TTC549 (cell line): ENCODE measurements around the gene EBPL.
A peak's percentile ranks its signal among the peaks of the same experiment; 100 is the strongest.

ENCODE experiments used
- FAIRE-seq: peaks from 2 replicates; lab custom pipeline; 2012; peaks lifted over from hg19 to GRCh38; lab: Jason Lieb, UNC

Gene EBPL

GRCh38 chr13:49690995-49691784 is at the start of gene EBPL:
Gene EBPL, minus strand, starts transcription at chr13:49691486. Its CDS starts 62 bp downstream, at chr13:49691424.
- FAIRE-seq, result no peak

GRCh38 chr13:49740870-49741269 is 49.6 kb upstream of the EBPL start:
- FAIRE-seq, result no peak

GRCh38 chr13:49739498-49740187 is 48.4 kb upstream of the EBPL start:
- FAIRE-seq, result no peak

GRCh38 chr13:49733181-49733951 is 42.1 kb upstream of the EBPL start:
- no peak for FAIRE-seq

GRCh38 chr13:49731766-49732165 is 40.5 kb upstream of the EBPL start:
- no peak for FAIRE-seq

- FAIRE-seq, result no peak
These were observed 25.3 kb upstream of the EBPL start for GRCh38 chr13:49716615-49717014.

- peak; percentile 69 for FAIRE-seq
These were observed 23.5 kb upstream of the EBPL start for GRCh38 chr13:49714757-49715156.

GRCh38 chr13:49711218-49711863 is 20.1 kb upstream of the EBPL start:
- FAIRE-seq, result no peak

GRCh38 chr13:49704264-49704663 is 13.0 kb upstream of the EBPL start:
- FAIRE-seq, result peak; percentile 56

- no peak for FAIRE-seq
These were observed 10.2 kb upstream of the EBPL start for GRCh38 chr13:49701491-49701890.

GRCh38 chr13:49697468-49697867 is 6.2 kb upstream of the EBPL start:
- FAIRE-seq, result no peak

GRCh38 chr13:49694446-49694845 is 3.2 kb upstream of the EBPL start:
- FAIRE-seq, result no peak

GRCh38 chr13:49693877-49694276 is 2.6 kb upstream of the EBPL start:
- no peak for FAIRE-seq

- FAIRE-seq, result no peak
These were observed 2.0 kb upstream of the EBPL start for GRCh38 chr13:49693191-49693733.

- FAIRE-seq, result no peak
These were observed 922 bp downstream of the EBPL start for GRCh38 chr13:49690133-49690994.

- FAIRE-seq, result no peak
These were observed 7.8 kb downstream of the EBPL start for GRCh38 chr13:49683489-49683888.

GRCh38 chr13:49681842-49682435 is 9.3 kb downstream of the EBPL start:
- no peak for FAIRE-seq

- FAIRE-seq, result no peak
These were observed 12.0 kb downstream of the EBPL start for GRCh38 chr13:49679246-49679645.

GRCh38 chr13:49678191-49678914 is 12.9 kb downstream of the EBPL start:
- FAIRE-seq, result no peak
